NCI-H446 treated with DMSO at 0.1 percent for 48 hours (cell line): Measurements from ENCODE around the gene FAM53B.
A peak's percentile ranks its signal among the peaks of the same experiment; 100 is the strongest.
"Not testable (repeated sequence)": the region's sequence is repeated elsewhere in the genome, so short reads cannot be mapped to it uniquely, and the experiment has no call there.

Experiments used
- DNase-seq: peaks from one replicate; lab custom pipeline; 2025; lab: John Stamatoyannopoulos, UW

Gene FAM53B

GRCh38 chr10:124744102-124745050, at the start of gene FAM53B:
Gene FAM53B (minus strand): TSS chr10:124744378. CDS start chr10:124706713, 37,665 bp downstream.
- peak; percentile 44 for DNase-seq

GRCh38 chr10:124792998-124793352, 48.8 kb upstream of the FAM53B start:
- no peak for DNase-seq

- DNase-seq: peak; percentile 48
These were observed 47.6 kb upstream of the FAM53B start, which contains the start of gene EEF1AKMT2 for GRCh38 chr10:124791547-124792348. Gene EEF1AKMT2 (minus strand): TSS chr10:124791887. CDS start chr10:124791833, 54 bp downstream.

- DNase-seq: not testable (repeated sequence)
These were observed 38.7 kb upstream of the FAM53B start for GRCh38 chr10:124782900-124783299.

- DNase-seq: no peak
These were observed 24.6 kb upstream of the FAM53B start for GRCh38 chr10:124768791-124769190.

- no peak for DNase-seq
These were observed 21.1 kb upstream of the FAM53B start for GRCh38 chr10:124765256-124765655.

GRCh38 chr10:124763267-124763666, 19.1 kb upstream of the FAM53B start:
- DNase-seq: no peak

GRCh38 chr10:124762281-124762680, 18.1 kb upstream of the FAM53B start:
- no peak for DNase-seq

- no peak for DNase-seq
These were observed 12.2 kb upstream of the FAM53B start for GRCh38 chr10:124756156-124756903.

GRCh38 chr10:124755581-124755980, 11.4 kb upstream of the FAM53B start:
- DNase-seq: no peak

GRCh38 chr10:124754227-124754626, 10.0 kb upstream of the FAM53B start:
- no peak for DNase-seq

- no peak for DNase-seq
These were observed 4.9 kb upstream of the FAM53B start for GRCh38 chr10:124748953-124749645.

GRCh38 chr10:124748166-124748565, 4.0 kb upstream of the FAM53B start:
- no peak for DNase-seq

GRCh38 chr10:124747745-124748144, 3.6 kb upstream of the FAM53B start:
- no peak for DNase-seq

GRCh38 chr10:124746992-124747391, 2.8 kb upstream of the FAM53B start:
- no peak for DNase-seq

- DNase-seq: not testable (repeated sequence)
These were observed 2.3 kb upstream of the FAM53B start for GRCh38 chr10:124746447-124746846.

GRCh38 chr10:124745673-124746072, 1.5 kb upstream of the FAM53B start:
- peak; percentile 11 for DNase-seq

- no peak for DNase-seq
These were observed 1.1 kb upstream of the FAM53B start for GRCh38 chr10:124745252-124745651.

GRCh38 chr10:124743191-124744101, 732 bp downstream of the FAM53B start:
- no peak for DNase-seq
